AG08395 (cell line): ENCODE measurements around the gene NBEA.

Experiments
- DNase-seq: peaks from one replicate; pipeline ENCODE4 v3.0.0; 2012; ENCODE audit warnings: mixed read lengths, low spot score

The NBEA gene

GRCh38 chr13:35593651-35594050 is 651.6 kb downstream of the NBEA start:
- no peak for DNase-seq

GRCh38 chr13:35594096-35594495 is 652.0 kb downstream of the NBEA start:
- DNase-seq, result no peak

GRCh38 chr13:35595181-35595580 is 653.1 kb downstream of the NBEA start:
- no peak for DNase-seq

- DNase-seq, result no peak
Measured at GRCh38 chr13:35596321-35597030, 654.4 kb downstream of the NBEA start.

GRCh38 chr13:35597451-35597850 is 655.4 kb downstream of the NBEA start:
- no peak for DNase-seq

GRCh38 chr13:35598233-35598632 is 656.2 kb downstream of the NBEA start:
- peak; percentile 1 for DNase-seq

- no peak for DNase-seq
Measured at GRCh38 chr13:35598790-35599369, 656.8 kb downstream of the NBEA start.

- no peak for DNase-seq
Measured at GRCh38 chr13:35599384-35599783, 657.3 kb downstream of the NBEA start.

- peak; percentile 22 for DNase-seq
Measured at GRCh38 chr13:35600137-35600536, 658.1 kb downstream of the NBEA start.

- no peak for DNase-seq
Measured at GRCh38 chr13:35603593-35604285, 661.7 kb downstream of the NBEA start.

- DNase-seq, result no peak
Measured at GRCh38 chr13:35614666-35615065, 672.6 kb downstream of the NBEA start.

GRCh38 chr13:35617420-35617819 is 675.4 kb downstream of the NBEA start:
- no peak for DNase-seq

- no peak for DNase-seq
Measured at GRCh38 chr13:35618565-35619083, 676.6 kb downstream of the NBEA start.

GRCh38 chr13:35621989-35622388 is 679.9 kb downstream of the NBEA start:
- DNase-seq, result peak; percentile 14

- DNase-seq, result no peak
Measured at GRCh38 chr13:35629026-35629425, 687.0 kb downstream of the NBEA start.

- peak; percentile 61 for DNase-seq
Measured at GRCh38 chr13:35630551-35631275, 688.6 kb downstream of the NBEA start.

- DNase-seq, result no peak
Measured at GRCh38 chr13:35631666-35632065, 689.6 kb downstream of the NBEA start.

GRCh38 chr13:35643625-35644024 is 701.6 kb downstream of the NBEA start:
- DNase-seq, result no peak

- no peak for DNase-seq
Measured at GRCh38 chr13:35646056-35646774, 704.1 kb downstream of the NBEA start.

- DNase-seq, result no peak
Measured at GRCh38 chr13:35648201-35648600, 706.1 kb downstream of the NBEA start.

- peak; percentile 10 for DNase-seq
Measured at GRCh38 chr13:35649162-35649561, 707.1 kb downstream of the NBEA start.

GRCh38 chr13:35659796-35660195 is 717.7 kb downstream of the NBEA start:
- DNase-seq, result no peak
